Neural cell (in vitro differentiated cells): ENCODE measurements around the gene MRNIP. TPM values are rescaled to one million over a fixed set of nuclear protein-coding genes. Genes with fewer than 3 reads are reported as not detected.

Source experiments
- H2AFZ ChIP-seq: fragments of 200-600, 300-800 bp; sonication (generic), shearing (Covaris generic); 2 replicates; pipeline ENCODE4 v1.6.0; 2014; ENCODE audit warnings: low read depth, mild to moderate bottlenecking, antibody characterized with exemption, low read length, moderate library complexity
- H3F3A ChIP-seq: fragments of 200-600 bp; shearing (Covaris generic); 2 replicates; pipeline ENCODE4 v1.6.1; 2016; ENCODE audit warnings: mild to moderate bottlenecking, moderate library complexity, mixed read lengths, antibody characterized with exemption, low read length; ENCODE audit not compliant: insufficient read depth, poor library complexity, severe bottlenecking
- H3K27ac ChIP-seq: fragments of 200-600, 300-800 bp; sonication (generic), shearing (Covaris generic); 2 replicates; pipeline ENCODE4 v1.5.1; 2014; ENCODE audit warnings: mild to moderate bottlenecking, low read length, moderate library complexity
- H3K27me3 ChIP-seq: fragments of 300-800, 200-600 bp; sonication (generic), shearing (Covaris generic); 2 replicates; pipeline ENCODE4 v1.6.0; 2014; ENCODE audit warnings: mild to moderate bottlenecking, low read depth, low read length, moderate library complexity; ENCODE audit not compliant: insufficient read depth
- H3K36me3 ChIP-seq: fragments of 300-800, 200-600 bp; sonication (generic), shearing (Covaris generic); 2 replicates; pipeline ENCODE4 v1.5.1; 2014; ENCODE audit warnings: mild to moderate bottlenecking, antibody characterized with exemption, low read length, moderate library complexity; ENCODE audit not compliant: insufficient read depth
- H3K4me2 ChIP-seq: fragments of 300-800, 200-600 bp; sonication (generic), shearing (Covaris generic); 2 replicates; pipeline ENCODE4 v1.6.0; 2014; ENCODE audit warnings: mild to moderate bottlenecking, low read length
- H3K4me3 ChIP-seq: fragments of 300-800, 200-600 bp; sonication (generic), shearing (Covaris generic); 2 replicates; pipeline ENCODE4 v1.5.1; 2014; ENCODE audit warnings: mild to moderate bottlenecking, low read length, moderate library complexity
- H3K79me2 ChIP-seq: fragments of 200-600 bp; shearing (Covaris generic); replicated peaks from 2 replicates; pipeline ENCODE4 v1.6.0; 2014; ENCODE audit warnings: mild to moderate bottlenecking, low read length, moderate library complexity; ENCODE audit not compliant: insufficient read depth
- H3K9ac ChIP-seq: fragments of 300-800, 200-600 bp; sonication (generic), shearing (Covaris generic); 2 replicates; pipeline ENCODE4 v1.6.1; 2016; ENCODE audit warnings: mild to moderate bottlenecking, low read length, mixed read lengths
- H3K9me2 ChIP-seq: fragments of 200-600 bp; shearing (Covaris generic); 2 replicates; pipeline ENCODE4 v1.6.1; 2016; ENCODE audit warnings: mild to moderate bottlenecking, low read length, mixed read lengths; ENCODE audit not compliant: insufficient read depth
- H3K9me3 ChIP-seq: fragments of 200-600, 300-800 bp; sonication (generic), shearing (Covaris generic); 2 replicates; pipeline ENCODE4 v1.6.1; 2016; ENCODE audit warnings: mild to moderate bottlenecking, mixed run types, low read length, moderate library complexity, mixed read lengths
- H4K20me1 ChIP-seq: fragments of 200-600 bp; shearing (Covaris generic); 2 replicates; pipeline ENCODE4 v1.6.1; 2016; ENCODE audit warnings: mild to moderate bottlenecking, mixed run types; ENCODE audit not compliant: insufficient read depth
- EP300 ChIP-seq: fragments of 450-650 bp; conservative IDR thresholded peaks from 2 replicates; pipeline ENCODE4 v1.6.1; 2014; ENCODE audit warnings: antibody characterized with exemption, mild to moderate bottlenecking, moderate library complexity; ENCODE audit not compliant: poor library complexity, severe bottlenecking
- EZH2 ChIP-seq: fragments of 200-600, 300-800 bp; shearing (Covaris generic), sonication (generic); IDR thresholded peaks from 2 replicates; pipeline ENCODE4 v1.6.1; 2014; ENCODE audit warnings: antibody characterized with exemption, low read length, borderline replicate concordance, mild to moderate bottlenecking; ENCODE audit not compliant: insufficient read depth, poor library complexity, severe bottlenecking
- RAD21 ChIP-seq: fragments of 450-650 bp; conservative IDR thresholded peaks from 2 replicates; pipeline ENCODE4 v1.6.1; 2014; ENCODE audit warnings: antibody characterized with exemption, mild to moderate bottlenecking, moderate library complexity
- SMC3 ChIP-seq: fragments of 450-650 bp; conservative IDR thresholded peaks from 2 replicates; pipeline ENCODE4 v1.6.1; 2014; ENCODE audit warnings: antibody characterized with exemption, mild to moderate bottlenecking, moderate library complexity; ENCODE audit not compliant: poor library complexity
- TAF1 ChIP-seq: IDR thresholded peaks from 2 replicates; pipeline ENCODE4 v1.6.1; 2012; ENCODE audit warnings: low read depth
- polyA plus RNA-seq: library from polyadenylated mRNA; depleted of rRNA; stranded (reverse); fragments of >200 nt; gene quantifications from 2 replicates; pipeline ENCODE4 v1.2.3, GENCODE V29; 2014
- TF ChIP-seq, protein P1 (sequence below): IDR thresholded peaks from 2 replicates; pipeline ENCODE4 v1.6.1; 2012; ENCODE audit warnings: borderline replicate concordance
- TF ChIP-seq, protein P2 (sequence below): fragments of 450-650 bp; IDR thresholded peaks from 2 replicates; pipeline ENCODE4 v1.5.1; 2014; ENCODE audit warnings: antibody characterized with exemption, mild to moderate bottlenecking, moderate library complexity; ENCODE audit not compliant: poor library complexity, severe bottlenecking

MRNIP gene
- polyA plus RNA-seq, 1 donor from 2014 or later: 121 TPM

DNA sequence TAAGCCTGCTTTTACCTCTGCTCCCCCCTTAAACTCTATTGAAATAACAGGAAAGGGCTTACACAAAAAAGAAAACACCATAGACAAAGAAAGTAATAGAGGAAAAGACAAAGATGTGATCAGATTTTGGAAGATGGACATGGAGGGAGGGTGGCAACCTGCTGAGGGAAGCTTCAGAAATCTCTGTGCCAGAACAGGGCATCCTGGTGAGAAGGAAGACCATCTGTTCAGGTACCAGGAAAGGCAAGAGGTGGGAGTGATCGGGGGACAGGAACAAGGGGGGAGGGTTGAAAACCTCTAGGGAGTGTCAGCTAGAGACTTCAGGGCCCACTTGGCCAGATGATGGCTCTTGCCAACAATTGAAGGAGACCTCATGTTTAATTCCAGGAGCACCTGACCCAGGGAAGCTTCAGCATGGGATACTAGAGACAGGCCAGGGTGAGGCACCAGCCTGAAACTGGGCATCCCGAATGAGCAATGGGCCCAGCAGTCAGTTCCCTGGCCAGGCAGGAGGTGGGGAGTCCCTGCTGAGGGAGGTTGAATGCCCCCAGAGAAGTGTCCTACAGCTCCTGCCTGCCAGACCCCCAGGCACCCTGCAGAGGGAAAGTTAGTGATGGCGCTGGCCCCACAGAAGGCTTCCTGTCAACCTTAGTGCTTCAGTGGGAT lies 29.7 kb downstream of the MRNIP start:
- Histone ChIP-seq H3K9me3 (no peaks in the 10 kb centered on the region), H3K36me3 (peaks cover 7% of the 10 kb centered on the region), H3K4me3 (no peak overlapping the region), H4K20me1 (no peaks in the 10 kb centered on the region), H3K27ac (no peak overlapping the region), H3K27me3 (no peaks in the 10 kb centered on the region), H3F3A (no peaks in the 10 kb centered on the region), H3K79me2 (no peaks in the 10 kb centered on the region), H3K9ac (no peak overlapping the region), H3K9me2 (no peaks in the 10 kb centered on the region), H3K4me2 (no peak overlapping the region), H2AFZ (no peak overlapping the region)
- TF ChIP-seq, protein P1, sequence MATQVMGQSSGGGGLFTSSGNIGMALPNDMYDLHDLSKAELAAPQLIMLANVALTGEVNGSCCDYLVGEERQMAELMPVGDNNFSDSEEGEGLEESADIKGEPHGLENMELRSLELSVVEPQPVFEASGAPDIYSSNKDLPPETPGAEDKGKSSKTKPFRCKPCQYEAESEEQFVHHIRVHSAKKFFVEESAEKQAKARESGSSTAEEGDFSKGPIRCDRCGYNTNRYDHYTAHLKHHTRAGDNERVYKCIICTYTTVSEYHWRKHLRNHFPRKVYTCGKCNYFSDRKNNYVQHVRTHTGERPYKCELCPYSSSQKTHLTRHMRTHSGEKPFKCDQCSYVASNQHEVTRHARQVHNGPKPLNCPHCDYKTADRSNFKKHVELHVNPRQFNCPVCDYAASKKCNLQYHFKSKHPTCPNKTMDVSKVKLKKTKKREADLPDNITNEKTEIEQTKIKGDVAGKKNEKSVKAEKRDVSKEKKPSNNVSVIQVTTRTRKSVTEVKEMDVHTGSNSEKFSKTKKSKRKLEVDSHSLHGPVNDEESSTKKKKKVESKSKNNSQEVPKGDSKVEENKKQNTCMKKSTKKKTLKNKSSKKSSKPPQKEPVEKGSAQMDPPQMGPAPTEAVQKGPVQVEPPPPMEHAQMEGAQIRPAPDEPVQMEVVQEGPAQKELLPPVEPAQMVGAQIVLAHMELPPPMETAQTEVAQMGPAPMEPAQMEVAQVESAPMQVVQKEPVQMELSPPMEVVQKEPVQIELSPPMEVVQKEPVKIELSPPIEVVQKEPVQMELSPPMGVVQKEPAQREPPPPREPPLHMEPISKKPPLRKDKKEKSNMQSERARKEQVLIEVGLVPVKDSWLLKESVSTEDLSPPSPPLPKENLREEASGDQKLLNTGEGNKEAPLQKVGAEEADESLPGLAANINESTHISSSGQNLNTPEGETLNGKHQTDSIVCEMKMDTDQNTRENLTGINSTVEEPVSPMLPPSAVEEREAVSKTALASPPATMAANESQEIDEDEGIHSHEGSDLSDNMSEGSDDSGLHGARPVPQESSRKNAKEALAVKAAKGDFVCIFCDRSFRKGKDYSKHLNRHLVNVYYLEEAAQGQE: no peak
- TF ChIP-seq, protein P2, sequence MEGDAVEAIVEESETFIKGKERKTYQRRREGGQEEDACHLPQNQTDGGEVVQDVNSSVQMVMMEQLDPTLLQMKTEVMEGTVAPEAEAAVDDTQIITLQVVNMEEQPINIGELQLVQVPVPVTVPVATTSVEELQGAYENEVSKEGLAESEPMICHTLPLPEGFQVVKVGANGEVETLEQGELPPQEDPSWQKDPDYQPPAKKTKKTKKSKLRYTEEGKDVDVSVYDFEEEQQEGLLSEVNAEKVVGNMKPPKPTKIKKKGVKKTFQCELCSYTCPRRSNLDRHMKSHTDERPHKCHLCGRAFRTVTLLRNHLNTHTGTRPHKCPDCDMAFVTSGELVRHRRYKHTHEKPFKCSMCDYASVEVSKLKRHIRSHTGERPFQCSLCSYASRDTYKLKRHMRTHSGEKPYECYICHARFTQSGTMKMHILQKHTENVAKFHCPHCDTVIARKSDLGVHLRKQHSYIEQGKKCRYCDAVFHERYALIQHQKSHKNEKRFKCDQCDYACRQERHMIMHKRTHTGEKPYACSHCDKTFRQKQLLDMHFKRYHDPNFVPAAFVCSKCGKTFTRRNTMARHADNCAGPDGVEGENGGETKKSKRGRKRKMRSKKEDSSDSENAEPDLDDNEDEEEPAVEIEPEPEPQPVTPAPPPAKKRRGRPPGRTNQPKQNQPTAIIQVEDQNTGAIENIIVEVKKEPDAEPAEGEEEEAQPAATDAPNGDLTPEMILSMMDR: no peak
- TF ChIP-seq SMC3 (no peak), EP300 (no peak)

DNA sequence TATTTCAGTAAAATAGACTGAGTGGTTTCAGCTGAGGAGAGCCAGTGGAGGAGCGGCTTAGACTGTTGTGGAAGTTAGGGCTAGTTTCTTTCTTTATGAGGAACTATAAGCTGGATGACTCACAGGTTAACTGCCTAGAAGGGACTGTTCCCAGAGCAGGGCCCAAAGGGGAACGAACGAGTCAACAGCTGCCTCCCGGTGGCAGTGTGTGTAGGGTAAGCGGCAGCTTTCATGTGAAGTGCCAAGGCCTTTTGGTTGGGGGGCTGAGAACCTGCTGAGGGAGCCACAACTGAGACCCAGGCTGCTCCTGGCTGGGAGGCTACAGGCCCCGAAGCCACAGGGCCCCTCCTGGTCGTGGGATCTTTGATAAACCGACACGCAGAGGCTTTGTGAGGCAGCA lies 30.9 kb downstream of the MRNIP start:
- no peak for TF ChIP-seq RAD21
- no peaks in the 10 kb centered on the region for H3K9me2 ChIP-seq
- no peak overlapping the region for H3K4me3 ChIP-seq
- H4K20me1 ChIP-seq: no peaks in the 10 kb centered on the region
- no peak overlapping the region for H3K9ac ChIP-seq
- no peak overlapping the region for H2AFZ ChIP-seq
- H3K79me2 ChIP-seq: peaks cover 4% of the 10 kb centered on the region
- no peaks in the 10 kb centered on the region for H3F3A ChIP-seq
- H3K4me2 ChIP-seq: no peak overlapping the region
- H3K27me3 ChIP-seq: no peaks in the 10 kb centered on the region
- no peaks in the 10 kb centered on the region for H3K9me3 ChIP-seq
- H3K27ac ChIP-seq: no peak overlapping the region
- H3K36me3 ChIP-seq: peaks cover 7% of the 10 kb centered on the region

DNA sequence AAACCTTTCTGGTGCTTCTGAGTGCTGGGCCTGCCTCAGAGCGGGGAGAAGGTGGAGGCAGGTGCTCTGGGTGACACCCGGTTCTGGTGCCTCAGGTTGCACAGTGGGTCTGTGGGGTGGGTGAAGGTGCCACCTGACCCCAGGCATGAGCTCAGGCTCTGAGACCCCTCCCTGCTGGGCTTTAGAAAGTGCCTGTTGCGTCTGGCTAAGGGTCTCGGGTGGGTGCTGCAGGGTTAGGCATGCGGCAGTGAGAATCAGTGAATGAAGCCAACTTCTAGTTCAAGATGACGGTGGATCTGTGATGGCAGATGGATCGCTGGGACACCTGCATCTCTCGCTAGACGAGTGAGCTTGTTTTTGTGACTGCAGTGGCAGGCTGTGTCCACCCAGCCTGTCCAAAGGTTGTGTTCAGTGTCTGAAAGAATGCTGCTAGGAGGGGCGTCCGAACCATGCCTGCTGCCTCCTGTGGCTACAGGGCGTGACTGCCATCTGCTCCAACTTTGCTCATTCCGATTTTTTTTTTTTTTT lies 32.9 kb downstream of the MRNIP start:
- TF ChIP-seq, protein P1: no peak
- TF ChIP-seq TAF1 (no peak), RAD21 (no peak), EZH2 (no peak), EP300 (no peak)
- TF ChIP-seq, protein P2: no peak
- Histone ChIP-seq H3K9me2 (no peaks in the 10 kb centered on the region), H3K4me2 (no peak overlapping the region), H3F3A (no peaks in the 10 kb centered on the region), H3K9ac (no peak overlapping the region), H3K36me3 (peaks cover 7% of the 10 kb centered on the region), H3K27ac (no peak overlapping the region), H3K9me3 (no peaks in the 10 kb centered on the region), H3K4me3 (no peak overlapping the region), H2AFZ (no peak overlapping the region), H3K27me3 (no peaks in the 10 kb centered on the region), H4K20me1 (no peaks in the 10 kb centered on the region), H3K79me2 (peaks cover 12% of the 10 kb centered on the region)
